SHP77 (cell line): ENCODE data around the gene LAPTM5.

Source experiments
- DNase-seq, 2 experiments: peaks; one replicate each; lab custom pipeline; 2025; lab: John Stamatoyannopoulos, UW

LAPTM5 gene

DNA sequence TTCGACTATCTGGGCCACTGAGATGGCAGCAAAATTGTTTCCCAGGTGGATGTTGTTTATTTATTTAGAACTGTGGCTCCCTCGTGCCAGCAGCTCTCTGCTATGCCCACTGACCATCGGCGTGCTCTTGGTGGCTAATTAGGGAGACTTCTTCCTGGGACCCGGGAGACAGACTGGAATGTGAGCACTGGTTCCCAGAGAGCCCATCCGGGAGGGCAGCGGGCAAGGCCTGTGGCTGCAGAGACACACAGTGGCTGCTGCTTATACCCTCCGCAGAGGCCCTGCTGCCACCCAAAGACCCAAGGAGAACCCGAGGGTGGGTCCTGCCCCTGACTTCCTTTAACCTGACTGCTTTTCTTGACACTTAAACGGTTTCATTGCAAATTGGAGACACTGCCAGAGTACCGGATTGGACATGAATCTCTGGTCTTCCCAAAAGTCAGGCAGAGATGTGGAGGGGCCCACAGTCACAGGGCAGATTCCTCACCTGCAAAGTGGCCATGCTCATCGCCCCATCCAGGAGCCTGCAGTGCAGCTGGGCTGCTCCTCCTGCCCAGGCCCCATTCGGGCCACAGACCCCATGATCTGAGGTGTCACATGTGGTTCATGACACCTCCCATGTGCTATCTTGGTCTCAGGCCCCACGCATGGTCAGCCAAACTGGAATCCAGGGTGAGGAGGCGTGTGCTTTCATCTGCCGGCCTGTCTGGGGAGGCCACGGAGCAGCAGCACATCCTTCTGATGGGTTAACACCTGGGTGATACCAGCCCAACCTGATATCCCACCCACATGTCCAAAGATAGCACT is 28.5 kb downstream of the LAPTM5 start:
- no peak for DNase-seq

DNA sequence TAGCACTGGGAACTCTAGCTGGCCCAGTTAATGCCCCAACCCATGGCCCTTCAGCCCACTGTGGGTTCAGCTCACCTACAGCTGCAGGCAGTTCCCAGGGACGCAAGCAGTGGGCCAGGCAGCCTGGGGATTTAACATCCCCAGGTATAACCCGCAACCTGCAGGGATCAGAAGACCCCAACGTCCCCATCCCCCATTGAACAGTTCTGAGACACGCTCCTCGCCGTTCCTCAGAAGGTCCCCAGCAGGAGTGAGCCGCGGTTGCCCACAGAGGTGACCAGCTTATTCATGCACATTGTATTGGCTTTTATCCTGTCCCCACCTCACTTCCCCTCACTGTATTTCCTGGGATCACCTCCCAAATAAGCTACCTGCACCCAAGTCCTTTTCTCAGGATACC is 29.2 kb downstream of the LAPTM5 start:
- no peak for DNase-seq

DNA sequence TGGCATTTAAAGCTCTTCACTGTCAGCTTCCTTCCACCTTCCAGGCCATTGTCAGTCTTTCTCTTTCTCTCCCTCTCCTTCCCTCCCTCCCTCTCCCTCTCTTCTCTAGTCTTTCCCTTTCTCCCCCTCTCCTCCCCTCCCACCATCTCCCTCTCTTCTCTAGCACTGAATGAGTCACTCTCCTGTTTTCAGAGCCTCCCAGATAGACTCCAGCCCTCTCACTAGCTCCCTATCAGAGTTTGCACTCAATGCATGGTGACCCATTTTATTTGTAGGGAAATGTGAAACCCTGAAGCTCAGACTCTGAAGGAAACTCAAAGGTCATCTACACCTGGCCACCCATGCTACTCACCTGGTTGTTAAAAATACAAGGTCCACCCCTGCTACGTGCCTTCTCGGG is 29.8 kb downstream of the LAPTM5 start:
- no peak for DNase-seq

DNA sequence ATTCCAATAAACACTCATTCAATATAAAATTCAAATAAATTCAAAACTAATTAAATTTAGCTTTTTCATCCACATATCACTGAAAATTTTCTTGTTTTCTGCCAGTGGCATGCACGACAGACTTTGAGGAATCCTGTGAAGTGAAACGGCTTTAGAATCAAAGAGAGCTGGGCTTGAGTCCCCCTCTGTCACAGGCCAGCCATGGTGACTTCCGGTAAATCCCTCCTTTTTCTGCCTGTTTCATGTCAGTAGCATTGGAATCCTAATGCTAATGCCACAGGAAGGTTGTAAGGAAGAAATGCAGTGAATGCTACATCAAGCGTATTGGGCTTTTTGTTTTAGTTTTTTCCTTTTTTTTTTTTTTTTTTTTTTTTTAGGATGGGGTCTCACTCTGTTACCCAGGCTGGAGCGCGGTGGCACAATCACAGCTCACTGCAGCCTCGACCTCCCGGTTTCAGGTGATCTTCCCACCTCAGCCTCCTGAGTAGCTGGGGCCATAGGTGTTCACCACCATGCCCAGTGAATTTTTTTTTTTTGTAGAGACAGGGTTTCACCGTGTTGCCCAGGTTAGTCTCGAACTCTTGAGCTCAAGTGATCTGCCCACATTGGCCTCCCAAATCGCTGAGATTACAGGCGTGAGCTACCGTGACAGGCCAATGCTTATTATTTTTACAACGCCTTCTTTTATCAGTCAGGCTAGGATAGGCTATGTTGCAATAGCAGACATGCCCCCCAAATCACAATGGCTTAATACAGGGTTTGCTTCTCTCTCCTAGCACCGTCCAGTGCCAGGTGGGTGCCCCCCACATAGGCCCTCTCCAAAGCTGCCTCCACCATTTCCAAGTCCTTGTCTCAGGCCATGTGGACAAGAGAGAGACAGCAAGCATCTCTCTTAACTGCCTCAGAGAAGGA is 30.5 kb downstream of the LAPTM5 start:
- DNase-seq: no peak

DNA sequence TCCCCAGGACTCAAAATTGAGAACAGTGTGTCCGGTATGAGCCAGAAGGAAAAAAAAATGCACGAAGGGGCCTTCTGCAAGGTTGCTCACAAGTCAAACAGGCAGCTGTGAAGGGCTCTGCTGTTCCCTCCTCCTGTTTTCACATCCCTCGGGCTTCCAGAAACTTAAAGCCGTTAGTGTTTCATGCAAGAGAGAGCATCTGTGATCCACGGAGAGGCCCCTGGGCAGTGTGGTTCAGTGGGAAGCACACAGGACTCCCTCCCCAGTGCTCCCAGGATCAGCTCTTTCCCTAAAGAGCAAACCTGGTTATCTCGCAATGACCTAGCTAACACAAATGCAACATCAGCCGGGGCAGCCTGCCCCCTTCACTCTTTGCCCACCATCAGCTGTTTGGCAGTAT is 31.3 kb downstream of the LAPTM5 start:
- no peak for DNase-seq

DNA sequence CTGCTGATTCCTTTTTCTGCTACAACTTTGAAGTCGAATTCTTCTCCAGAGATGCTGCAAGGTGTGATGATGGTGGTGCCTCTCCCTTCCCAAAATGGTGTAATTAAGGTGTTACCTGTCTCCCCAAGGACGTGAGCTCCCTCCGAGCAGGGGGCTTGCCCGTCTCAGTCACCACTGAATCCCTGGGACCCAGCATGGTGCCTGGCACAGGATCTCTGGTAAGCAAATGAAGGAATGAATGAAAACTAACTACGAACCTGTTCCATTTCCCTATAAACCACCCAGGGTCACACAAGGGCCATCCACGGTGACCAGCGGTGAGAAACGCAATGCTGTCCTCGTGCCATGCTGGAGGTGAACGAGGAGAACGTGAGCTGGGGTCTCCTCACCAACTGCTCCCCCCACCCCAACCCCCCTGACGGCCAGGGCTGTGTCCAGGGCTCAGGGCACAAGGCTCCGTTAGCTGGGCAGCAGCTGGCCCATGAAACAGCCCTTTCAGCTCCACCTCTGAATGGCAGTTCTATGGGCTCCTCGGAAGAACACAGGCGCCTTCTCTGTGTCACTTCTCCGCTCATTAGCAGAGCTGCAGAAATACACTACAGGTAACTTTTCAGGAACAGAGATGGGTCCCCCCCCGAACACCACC is 32.0 kb downstream of the LAPTM5 start:
- DNase-seq: no peak

DNA sequence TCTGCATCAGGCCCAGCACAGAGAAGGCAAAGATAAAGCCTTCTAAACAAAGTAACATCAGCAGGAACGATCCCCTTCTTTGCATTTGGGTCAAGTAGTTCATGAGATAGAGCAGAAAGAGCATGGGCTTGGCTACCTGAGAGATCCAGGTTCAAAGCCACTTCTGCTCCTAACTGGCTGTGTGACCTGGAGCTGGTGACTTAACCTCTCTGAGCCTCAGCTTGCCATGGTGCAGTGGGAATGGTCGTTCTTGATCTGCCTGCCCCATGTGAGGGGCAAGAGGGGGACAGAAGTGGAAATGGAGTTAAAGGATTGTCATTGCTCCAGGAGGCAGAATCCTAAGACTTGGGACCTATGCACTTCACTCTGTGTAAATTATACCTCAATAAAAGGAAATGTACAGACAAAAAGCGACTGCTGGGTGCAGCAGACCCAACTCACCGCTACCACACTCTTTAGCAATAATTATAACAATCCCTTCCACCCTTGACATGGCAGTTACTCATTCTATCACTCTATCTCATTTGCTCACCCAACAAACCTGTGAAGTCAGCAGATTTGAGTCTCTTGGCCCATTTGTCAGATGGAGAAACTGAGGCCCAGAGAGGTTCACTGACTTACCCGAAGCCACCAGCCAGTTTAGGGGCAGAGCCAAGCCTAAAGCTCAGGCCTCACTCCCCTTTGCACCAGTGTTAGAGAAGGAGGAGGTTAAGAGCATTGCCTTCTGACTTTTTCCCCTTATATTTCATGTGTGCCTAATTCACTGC is 32.7 kb downstream of the LAPTM5 start:
- DNase-seq: no peak

DNA sequence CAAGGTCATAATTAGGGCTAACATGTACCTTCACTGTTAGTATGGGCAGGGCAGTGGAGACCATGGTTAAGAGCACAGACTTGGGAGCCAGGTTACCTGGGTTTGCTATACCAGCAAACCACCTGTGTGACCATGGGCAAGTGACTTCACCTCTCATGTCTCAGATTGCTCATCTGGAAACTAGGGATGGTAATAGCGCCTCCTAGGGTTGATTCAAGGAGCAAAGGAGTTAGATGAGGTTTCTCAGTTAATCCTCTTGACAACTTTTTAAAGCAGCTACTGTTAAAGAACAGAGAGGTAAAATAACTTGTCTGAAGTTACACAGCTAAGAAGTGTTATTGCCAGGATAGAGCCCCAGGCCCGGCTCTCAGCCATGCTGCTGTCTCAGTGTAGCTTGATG is 33.4 kb downstream of the LAPTM5 start:
- DNase-seq: no peak

DNA sequence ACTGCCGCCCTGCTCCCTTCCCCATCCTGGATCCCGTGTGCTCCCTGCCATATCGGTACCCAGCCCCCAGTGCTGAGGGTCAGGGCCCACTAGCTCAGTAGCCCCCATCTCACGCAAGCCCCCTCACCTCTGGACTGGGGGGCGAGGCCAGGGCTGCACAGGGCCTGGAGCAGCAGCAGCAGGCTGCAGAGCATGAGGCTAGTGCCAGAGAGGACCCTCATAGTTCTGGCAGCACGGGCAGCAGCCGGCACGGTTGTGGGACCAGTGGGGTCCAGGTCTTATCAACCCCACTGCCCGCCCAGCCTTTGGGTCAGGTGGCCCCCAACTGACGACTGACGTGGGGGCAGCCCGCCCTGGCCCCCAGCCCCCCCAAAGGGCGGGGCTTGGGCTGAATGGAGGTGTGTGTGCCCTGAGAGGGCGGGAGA is 34.2 kb downstream of the LAPTM5 start, which contains the start of gene MATN1:
Gene MATN1 (minus strand): TSS at position 255 of the 425 bp plus-strand sequence. CDS start 34 bp downstream, at position 221.
- no peak for DNase-seq

DNA sequence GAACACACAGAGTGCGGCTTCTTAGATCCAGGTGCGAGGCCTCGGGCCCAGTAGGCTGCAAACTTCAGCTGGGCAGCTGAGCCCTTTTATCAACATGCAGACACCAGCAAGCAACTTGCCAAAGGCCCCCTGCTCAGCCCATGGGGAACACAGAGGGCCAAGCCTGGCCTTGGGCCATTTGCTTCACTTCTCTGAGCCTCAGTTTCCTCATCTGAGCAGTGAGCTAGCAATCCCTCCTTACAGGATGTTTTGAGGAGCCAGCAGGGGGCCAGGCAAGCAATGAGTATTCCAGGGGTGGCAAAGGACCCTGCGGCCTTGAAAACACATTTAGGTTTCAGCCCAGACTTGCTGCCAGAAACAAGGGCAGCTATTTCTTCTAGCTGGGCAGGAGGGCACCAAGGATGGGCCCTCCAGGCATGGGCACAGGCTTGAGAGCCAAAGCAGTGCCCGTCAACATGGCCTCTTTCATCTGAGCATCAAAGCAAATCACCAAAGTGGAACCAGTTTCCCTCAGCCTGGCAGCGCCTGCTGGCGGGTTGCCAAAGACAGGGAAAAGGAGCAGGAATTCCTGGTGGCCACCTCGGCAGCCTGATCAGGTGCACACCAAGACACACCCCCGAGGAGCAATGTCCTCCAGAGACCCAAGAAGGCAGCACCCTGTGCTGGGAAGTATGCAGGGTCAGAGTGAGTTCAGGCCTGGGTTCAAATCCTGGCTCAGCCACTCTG is 35.6 kb downstream of the LAPTM5 start:
- DNase-seq: no peak

DNA sequence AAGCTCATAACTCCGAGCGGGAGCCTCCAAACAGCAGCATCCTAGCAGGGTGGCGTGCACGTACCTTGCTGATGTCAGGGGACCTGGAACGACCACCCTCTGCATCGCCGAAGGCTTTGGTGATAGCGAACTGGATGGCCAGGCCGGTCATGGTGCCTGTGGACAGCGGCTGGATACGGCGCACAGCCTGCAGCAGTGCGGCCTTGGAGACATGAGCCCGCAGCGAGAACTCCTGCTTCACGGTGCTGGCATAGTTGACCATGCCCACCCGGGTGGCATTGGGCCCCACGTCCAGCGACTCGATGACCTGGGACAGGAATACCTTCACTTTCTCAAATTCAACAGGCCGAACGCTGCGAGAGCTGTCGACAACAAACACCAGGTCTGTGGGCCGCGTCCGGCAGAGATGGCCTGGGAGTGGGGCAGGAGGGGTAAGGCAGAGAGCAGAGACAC is 36.2 kb downstream of the LAPTM5 start:
- DNase-seq: no peak

DNA sequence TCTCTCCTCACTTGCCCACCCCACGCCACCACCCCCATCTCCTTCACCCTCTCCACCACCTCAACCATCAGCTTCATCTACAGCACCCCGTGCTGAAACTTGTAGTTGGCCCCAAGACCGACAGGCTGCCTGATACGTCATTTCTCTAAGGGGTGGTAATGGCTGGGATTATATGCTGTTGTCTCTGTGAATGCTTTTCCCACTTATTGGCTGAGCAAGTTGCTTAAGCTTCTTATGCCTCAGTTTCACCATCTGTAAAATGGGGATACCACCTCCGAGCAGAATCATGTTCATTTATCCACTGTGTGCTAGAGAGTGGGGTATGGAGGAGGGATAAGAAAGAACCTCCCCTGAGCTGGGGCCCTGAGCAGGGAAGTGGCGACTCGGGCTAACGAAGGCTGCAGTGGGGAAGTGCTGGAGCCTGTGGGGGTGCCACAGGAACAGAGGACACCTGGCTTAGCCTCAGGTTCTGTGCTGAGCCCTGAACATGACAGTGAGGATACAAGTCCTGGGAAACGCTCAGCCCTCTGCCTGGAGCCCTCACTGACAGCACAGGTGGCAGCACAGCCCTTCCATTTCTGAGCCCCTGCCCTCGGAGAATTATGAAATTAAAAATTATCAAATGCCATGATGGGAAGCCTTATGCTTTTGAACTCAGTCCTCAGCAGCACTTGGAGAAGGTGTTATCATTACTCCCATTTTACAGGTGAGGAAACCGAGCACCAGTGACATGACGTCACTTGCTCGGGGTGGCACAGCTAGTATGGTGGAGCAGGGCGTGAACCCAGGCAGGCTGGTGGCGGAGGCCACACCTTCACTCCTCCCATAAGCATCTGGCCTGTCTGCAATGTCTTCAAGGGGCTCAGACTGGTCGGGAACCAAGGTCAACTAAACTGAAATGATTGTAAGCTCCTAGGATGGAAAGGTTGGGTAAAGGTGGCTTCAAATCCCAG is 37.0 kb downstream of the LAPTM5 start:
- no peak for DNase-seq

DNA sequence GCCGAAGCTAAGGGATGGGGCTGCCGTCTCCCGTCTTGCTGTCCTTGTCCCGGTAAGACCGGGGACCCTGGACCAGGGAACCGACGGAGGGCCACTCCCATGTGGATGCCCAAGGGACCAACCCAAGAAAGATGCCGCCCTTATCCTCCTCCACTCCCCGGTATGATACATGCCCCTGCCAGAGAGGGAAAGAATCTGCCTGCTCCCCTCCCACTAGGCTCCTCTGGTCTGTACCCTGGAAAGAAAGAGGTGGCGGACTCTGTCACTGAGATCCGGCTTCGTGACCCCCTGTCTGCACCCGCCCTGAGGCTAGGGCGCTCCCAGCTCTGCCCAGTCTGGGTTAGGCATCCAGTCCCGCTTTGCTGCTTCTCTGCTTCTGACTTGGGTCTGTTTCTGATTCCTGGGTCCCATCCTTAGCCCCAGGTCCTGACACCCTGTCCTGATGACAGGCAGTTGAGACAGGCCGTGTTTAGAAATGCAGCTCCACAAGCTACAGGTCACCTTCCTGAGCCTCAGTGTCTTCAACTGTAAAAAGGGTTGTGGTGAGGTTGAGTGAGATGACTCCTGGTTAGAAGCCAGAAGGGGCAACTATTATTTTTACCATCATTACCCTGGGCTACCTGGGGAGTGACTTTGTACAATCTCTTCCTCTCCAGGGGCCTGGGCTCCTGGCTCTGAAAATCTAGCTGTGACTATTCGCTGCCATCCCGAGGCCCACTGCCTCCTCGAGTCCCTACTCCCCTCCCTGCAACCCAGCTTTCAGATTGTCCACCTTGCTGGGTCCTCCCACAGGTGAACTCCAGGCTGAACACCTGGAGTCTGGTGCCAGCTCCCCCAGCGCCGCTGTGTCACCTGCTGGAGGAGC is 37.9 kb downstream of the LAPTM5 start:
- DNase-seq: peak; percentile 67 to 81

DNA sequence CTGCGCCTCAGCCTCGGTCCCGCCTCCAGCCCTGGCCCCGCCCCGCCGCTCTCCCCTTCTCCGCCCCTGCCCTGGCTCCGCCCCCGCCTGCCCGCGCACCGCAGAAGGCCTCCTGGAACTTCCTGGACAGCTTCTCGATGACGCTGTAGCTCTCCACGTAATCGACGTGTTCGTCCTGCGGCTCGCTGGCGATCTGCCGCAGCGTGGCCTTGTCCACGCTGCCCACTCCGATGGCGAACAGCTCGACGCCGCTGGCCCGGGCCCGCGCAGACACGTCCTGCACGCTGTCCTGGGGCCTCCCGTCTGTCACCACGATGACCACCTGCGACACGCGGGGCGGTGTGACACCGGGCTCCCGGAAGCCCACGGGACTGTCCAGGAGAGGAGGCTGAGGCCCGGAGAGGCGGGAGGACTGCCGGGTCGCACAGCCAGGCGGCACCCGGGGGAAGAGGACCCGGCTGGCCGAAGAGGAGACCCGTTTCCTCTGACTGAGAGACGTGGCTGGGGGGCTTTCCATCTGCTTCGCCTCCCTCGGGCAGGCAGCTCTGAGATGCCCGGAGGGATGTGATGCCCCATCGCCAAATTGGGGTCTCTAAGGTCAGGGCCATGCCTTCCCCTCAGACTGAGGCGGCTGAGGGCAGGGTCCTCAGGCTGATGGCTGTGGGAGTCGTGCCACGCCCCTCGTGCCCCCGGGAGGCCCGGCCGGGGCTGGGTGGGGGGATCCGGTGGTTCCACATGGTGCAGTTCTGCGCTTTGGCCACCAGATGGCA is 38.8 kb downstream of the LAPTM5 start:
- DNase-seq: peak; percentile 93 to 97

DNA sequence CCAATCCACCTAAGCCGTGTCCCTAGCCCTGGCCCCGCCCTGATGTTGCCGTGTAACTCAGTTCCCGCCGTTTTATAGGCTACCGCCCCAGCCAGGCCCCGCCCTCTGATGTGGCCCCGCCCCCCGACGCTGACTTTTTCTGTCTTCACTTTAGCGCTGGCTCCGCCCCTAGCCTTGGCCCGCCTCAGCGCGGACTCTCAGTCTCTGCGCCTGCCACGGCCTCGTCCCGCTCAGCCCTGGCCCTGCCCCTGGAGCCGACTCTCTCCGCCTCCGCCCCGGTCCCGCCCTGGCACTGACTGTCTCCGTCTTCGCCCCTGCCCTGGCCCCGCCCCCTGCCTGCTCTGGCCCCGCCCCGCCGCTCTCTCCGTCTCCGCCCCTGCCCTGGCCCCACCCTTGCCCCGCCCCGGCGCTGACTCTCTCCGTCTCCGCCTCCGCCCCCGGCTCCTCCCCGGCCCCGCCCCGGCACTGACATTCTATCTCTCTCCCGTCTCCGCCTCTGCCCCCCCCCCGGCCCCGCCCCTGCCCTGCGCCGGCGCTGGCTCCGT is 39.4 kb downstream of the LAPTM5 start:
- DNase-seq: peak; percentile 99 to 100

DNA sequence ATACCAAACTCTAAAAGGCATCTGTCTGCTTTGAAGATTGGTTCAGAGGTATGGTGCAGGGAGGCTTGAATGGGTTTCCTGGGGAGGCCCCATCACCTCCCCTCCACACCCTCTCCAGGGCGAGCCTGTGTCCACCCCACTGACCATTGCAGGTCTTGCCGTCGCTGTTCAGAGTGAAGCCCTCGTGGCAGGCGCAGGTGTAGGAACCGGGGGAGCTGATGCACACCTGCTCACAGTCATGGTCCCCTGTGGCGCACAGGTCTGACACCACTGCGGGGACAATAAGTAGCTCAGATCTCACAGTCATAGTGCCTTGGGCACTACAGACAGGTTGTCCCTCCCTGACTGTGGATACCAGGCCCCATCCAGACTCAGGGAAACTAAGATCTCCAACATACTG is 40.9 kb downstream of the LAPTM5 start:
- no peak for DNase-seq

DNA sequence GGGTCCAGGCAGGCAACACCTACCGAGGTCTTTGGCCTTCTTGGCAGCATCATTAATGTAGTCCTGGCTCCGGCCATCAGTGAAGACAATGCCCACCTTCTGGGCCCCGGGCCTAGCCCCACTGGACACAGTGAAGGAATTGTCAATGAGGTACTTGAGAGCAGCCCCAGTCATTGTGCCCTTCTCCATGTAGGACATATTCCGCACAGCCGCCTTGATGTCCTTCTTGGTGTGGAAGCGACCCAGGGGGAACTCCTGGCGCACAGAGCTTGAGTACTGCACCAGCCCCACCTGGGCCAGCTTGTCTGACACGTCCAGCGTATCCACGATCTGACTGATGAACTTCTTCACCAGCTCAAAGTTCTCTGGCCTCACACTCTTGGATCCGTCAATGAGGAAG is 41.7 kb downstream of the LAPTM5 start:
- no peak for DNase-seq

DNA sequence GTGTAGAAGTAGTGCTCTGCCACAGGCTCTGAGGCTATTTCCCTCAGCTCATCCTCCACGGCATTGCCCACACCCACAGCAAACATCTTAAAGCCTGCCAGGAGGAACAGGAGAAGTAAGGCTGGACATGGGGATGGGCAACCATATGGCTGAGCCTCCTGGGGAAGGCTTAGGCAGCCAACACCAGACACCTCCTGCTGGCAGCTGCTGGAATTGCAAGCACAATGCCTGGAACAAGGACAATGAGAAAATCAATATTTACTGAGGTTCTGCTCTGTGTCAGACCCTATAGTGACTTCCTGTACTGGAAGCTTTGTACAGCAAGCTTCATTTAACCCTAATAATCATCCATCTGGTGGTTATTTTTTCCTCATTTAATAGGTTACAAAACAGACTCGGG is 42.4 kb downstream of the LAPTM5 start:
- no peak for DNase-seq
